GM12878 (cell line): ENCODE measurements around the gene SPRR2E. TPM values are rescaled to one million over a fixed set of nuclear protein-coding genes. Genes with fewer than 3 reads are reported as not detected.

Experiments
- ATAC-seq: fragments of 200-7000 bp; cut with Tn5 transposase; 3 replicates; pipeline ENCODE4 v1.9.1; 2020; ENCODE audit warnings: mild to moderate bottlenecking, moderate library complexity
- BruUV-seq: library from RNA; stranded (reverse); fragments of 400-500 nt; replicated peaks from 2 replicates; lab custom pipeline; 2021; lab: Mats Ljungman, UMichigan
- CTCF ChIA-PET: fragments of 300-600 bp; sonication (Branson Sonifier 250); formaldehyde crosslinking; extraction: SDS; loops from one replicate; lab custom pipeline; 2021; ENCODE audit warnings: inconsistent platforms; lab: Yijun Ruan, JAX
- POLR2A ChIA-PET: fragments of 350-600 bp; formaldehyde crosslinking; extraction: SDS; loops from one replicate; lab custom pipeline; 2021; ENCODE audit warnings: inconsistent platforms; lab: Charles Lee
- RAD21 ChIA-PET: fragments of 300-600 bp; sonication (Branson Sonifier 250); formaldehyde crosslinking; loops from one replicate; lab custom pipeline; 2023; ENCODE audit warnings: antibody characterized with exemption; ENCODE audit not compliant: unreplicated experiment; lab: Charles Lee
- SMC1A ChIA-PET: fragments of 300-600 bp; sonication (Branson Sonifier 250); formaldehyde crosslinking; loops from one replicate; lab custom pipeline; 2023; ENCODE audit not compliant: unreplicated experiment, uncharacterized antibody; lab: Charles Lee
- DNase-seq: peaks from one replicate; pipeline ENCODE4 v3.0.0-alpha.2; 2011; ENCODE audit warnings: low read depth, low spot score
- FAIRE-seq: peaks from 3 replicates; lab custom pipeline; 2011; peaks lifted over from hg19 to GRCh38; lab: Jason Lieb, UNC
- H2AFZ ChIP-seq: 2 replicates; pipeline ENCODE4 v1.6.0; 2011; ENCODE audit warnings: low read depth, low read length, control low read depth; ENCODE audit not compliant: control insufficient read depth
- H3K27ac ChIP-seq: 2 replicates; pipeline ENCODE4 v1.5.1; 2011; ENCODE audit warnings: control low read depth; ENCODE audit not compliant: control insufficient read depth, insufficient read depth
- H3K27me3 ChIP-seq, 2 experiments: replicated peaks in 1 of 2; 2 replicates each; pipeline versions ENCODE4 v1.6.0 to v1.6.1; 2011; ENCODE audit warnings: low read length in 1 of 2; ENCODE audit not compliant: control insufficient read depth in 2 of 2, insufficient read depth in 2 of 2
- H3K36me3 ChIP-seq, 2 experiments: 2 replicates each; pipeline ENCODE4 v1.5.1; 2011; ENCODE audit warnings: low read length in 1 of 2; ENCODE audit not compliant: control insufficient read depth in 2 of 2, insufficient read depth in 2 of 2
- H3K4me1 ChIP-seq: 2 replicates; pipeline ENCODE4 v1.6.1; 2011; ENCODE audit warnings: mild to moderate bottlenecking, low read length, moderate library complexity, mixed read lengths; ENCODE audit not compliant: control insufficient read depth, insufficient read depth
- H3K4me2 ChIP-seq: 2 replicates; pipeline ENCODE4 v1.6.0; 2011; ENCODE audit warnings: control low read depth; ENCODE audit not compliant: control insufficient read depth, insufficient read depth
- H3K4me3 ChIP-seq: fragments of 200-600 bp; sonication (generic); 2 replicates; pipeline ENCODE4 v1.5.1; 2016
- H3K79me2 ChIP-seq: 2 replicates; pipeline ENCODE4 v1.6.0; 2011; ENCODE audit warnings: low read length; ENCODE audit not compliant: control insufficient read depth, insufficient read depth
- H3K9ac ChIP-seq: 2 replicates; pipeline ENCODE4 v1.8.0; 2011; ENCODE audit warnings: low read length, control low read depth, mixed read lengths; ENCODE audit not compliant: control insufficient read depth, insufficient read depth
- H3K9me3 ChIP-seq: replicated peaks from 3 replicates; pipeline ENCODE4 v1.5.1; 2011; ENCODE audit warnings: mild to moderate bottlenecking, low read length; ENCODE audit not compliant: control insufficient read depth, insufficient read depth
- H4K20me1 ChIP-seq: 2 replicates; pipeline ENCODE4 v1.6.0; 2011; ENCODE audit not compliant: control insufficient read depth, insufficient read depth
- BACH1 ChIP-seq: fragments of 450-650 bp; IDR thresholded peaks from 2 replicates; pipeline ENCODE4 v1.6.1; 2017; ENCODE audit warnings: mild to moderate bottlenecking, borderline replicate concordance
- CBX5 ChIP-seq: sonication (generic); IDR thresholded peaks from 2 replicates; pipeline ENCODE4 v1.6.1; 2016; ENCODE audit warnings: low read depth, moderate library complexity, mild to moderate bottlenecking, inconsistent platforms
- CEBPB ChIP-seq, 2 experiments: fragments of 150-350 bp in 1 of 2; IDR thresholded peaks; 2 replicates each; pipeline ENCODE4 v1.6.1; 2012 to 2014; ENCODE audit warnings: low read depth in 2 of 2, low read length in 2 of 2, borderline replicate concordance in 1 of 2, inconsistent platforms in 1 of 2
- CREM ChIP-seq: IDR thresholded peaks from 2 replicates; pipeline ENCODE4 v1.6.1; 2014; ENCODE audit warnings: antibody characterized with exemption, low read depth
- EGR1 ChIP-seq, 2 experiments: IDR thresholded peaks; 1 replicate in 1 of 2; 2 replicates in 1 of 2; pipeline ENCODE4 v1.6.1; 2011 to 2012; ENCODE audit warnings: low read depth in 2 of 2, low read length in 2 of 2, borderline replicate concordance in 1 of 2, mild to moderate bottlenecking in 1 of 2, moderate library complexity in 1 of 2
- MEF2A ChIP-seq: IDR thresholded peaks from 2 replicates; pipeline ENCODE4 v1.6.1; 2011; ENCODE audit warnings: low read depth, mild to moderate bottlenecking, low read length, moderate library complexity; ENCODE audit not compliant: insufficient read depth
- MYC ChIP-seq: IDR thresholded peaks from 2 replicates; pipeline ENCODE4 v1.6.1; 2011; ENCODE audit warnings: mild to moderate bottlenecking, low read length, moderate library complexity, inconsistent platforms; ENCODE audit not compliant: insufficient read depth, insufficient replicate concordance, insufficient read length, severe bottlenecking
- NBN ChIP-seq: fragments of 450-650 bp; IDR thresholded peaks from 2 replicates; pipeline ENCODE4 v1.6.1; 2016
- POLR2A ChIP-seq: IDR thresholded peaks from 2 replicates; pipeline ENCODE4 v1.6.1; 2011; ENCODE audit warnings: low read depth, mild to moderate bottlenecking, low read length
- POU2F2 ChIP-seq: IDR thresholded peaks from 3 replicates; pipeline ENCODE4 v1.6.1; 2011; ENCODE audit warnings: low read depth, mild to moderate bottlenecking, low read length, borderline replicate concordance
- RAD51 ChIP-seq: fragments of 450-650 bp; IDR thresholded peaks from 2 replicates; pipeline ENCODE4 v1.6.1; 2016; ENCODE audit warnings: moderate library complexity, mild to moderate bottlenecking, inconsistent platforms
- SRF ChIP-seq, 2 experiments: IDR thresholded peaks; 2 replicates each; pipeline ENCODE4 v1.6.1; 2011; ENCODE audit warnings: low read depth in 2 of 2, low read length in 2 of 2, mild to moderate bottlenecking in 1 of 2, moderate library complexity in 1 of 2
- STAT1 ChIP-seq: fragments of 450-650 bp; conservative IDR thresholded peaks from 2 replicates; pipeline ENCODE4 v1.6.1; 2014; ENCODE audit warnings: antibody characterized with exemption, mild to moderate bottlenecking
- TCF3 ChIP-seq: IDR thresholded peaks from 2 replicates; pipeline ENCODE4 v1.6.1; 2012; ENCODE audit warnings: low read depth, mild to moderate bottlenecking, low read length, borderline replicate concordance; ENCODE audit not compliant: insufficient read depth
- WRNIP1 ChIP-seq: IDR thresholded peaks from 2 replicates; pipeline ENCODE4 v1.6.1; 2011; ENCODE audit warnings: low read depth, low read length, improper control_type of control experiment, borderline replicate concordance
- ZNF384 ChIP-seq: IDR thresholded peaks from 2 replicates; pipeline ENCODE4 v1.6.1; 2012; ENCODE audit warnings: low read depth, mild to moderate bottlenecking, low read length, improper control_type of control experiment, borderline replicate concordance
- WGBS: methylation state at CpG from one replicate; pipeline ENCODE4 v1.1.6; 2016; ENCODE audit warnings: low lambda C conversion rate; ENCODE audit not compliant: insufficient replicate concordance, insufficient coverage; ENCODE audit errors: missing lambda C conversion rate; 5-methylcytosine and 5-hydroxymethylcytosine counted together
- in situ Hi-C: fragments of 300-500 bp; cut with MboI; formaldehyde crosslinking; loops from 9 replicates; pipeline ENCODE4 v1.14.3; 2018; ENCODE audit warnings: mixed read lengths
- intact Hi-C: fragments of 100-400 bp; cut with micrococcal nuclease; formaldehyde crosslinking; loops from one replicate; pipeline ENCODE4 v1.14.2; 2022; ENCODE audit not compliant: unreplicated experiment
- polyA plus RNA-seq, 11 experiments: library from polyadenylated mRNA; depleted of rRNA in 4 of 11; unstranded in 6 of 11; stranded (reverse) in 5 of 11; fragments of >200 nt; fragmentation: Nextera tagmentation in 4 of 11; fragmentation: Illumina TruSeq in 1 of 11; extraction: Ambion mirVana in 4 of 11; extraction: Trizol in 1 of 11; gene quantifications; 1 replicate in 1 of 11; 2 replicates in 10 of 11; pipeline versions ENCODE4 v1.2.1 to v1.2.3, GENCODE V29; 2011 to 2016; ENCODE audit warnings: inconsistent platforms in 2 of 11, missing spikeins in 2 of 11, low read depth in 1 of 11
- total RNA-seq, 4 experiments: library from RNA; depleted of rRNA in 3 of 4; stranded (reverse); fragments of >200 nt in 3 of 4; fragmentation: Illumina TruSeq in 1 of 4; extraction: Trizol in 1 of 4; gene quantifications; 2 replicates each; pipeline versions ENCODE4 v1.2.1 to v1.2.3, GENCODE V29; 2013 to 2021

Gene SPRR2E
- total and polyA plus RNA-seq, 10 of the 15 experiments (the other 5 are each of a cell fraction or from before 2014, with no cell fraction given): not detected

GRCh38 chr1:153072806-153073726, 21.3 kb downstream of the SPRR2E start:
- 10% methylated on average over 5 of the region's 5 CpGs for WGBS
- intact Hi-C loops (no loop called here), in situ Hi-C loops (no loop called here)
- Histone ChIP-seq H3K4me3 (no peak overlapping the region), H3K79me2 (no peaks in the 10 kb centered on the region), H4K20me1 (no peaks in the 10 kb centered on the region), H3K27ac (no peak overlapping the region), H3K4me2 (no peak overlapping the region), H3K4me1 (no peaks in the 10 kb centered on the region), H3K9ac (no peak overlapping the region), H2AFZ (no peak overlapping the region), H3K27me3 (no peaks in the 10 kb centered on the region), H3K36me3 (no peaks in the 10 kb centered on the region), H3K9me3 (no peaks in the 10 kb centered on the region)
- DNase-seq: no peak
- no TSS peak for BruUV-seq
- ChIA-PET SMC1A (no interaction called here), RAD21 (no interaction called here), POLR2A (no interaction called here), CTCF (no interaction called here)
- TF ChIP-seq ZNF384 (no peak), STAT1 (no peak), CEBPB (IDR thresholded peaks at IDR 0.05; ENCODE audit: borderline replicate concordance in 1 of 2, low read depth in 2 of 2, low read length in 2 of 2) (no peak), CBX5 (no peak), MYC (no peak), CREM (no peak), SRF (IDR thresholded peaks at IDR 0.05; ENCODE audit: low read depth in 2 of 2, low read length in 2 of 2) (no peak), MEF2A (no peak), EGR1 (IDR thresholded peaks at IDR 0.05; ENCODE audit: borderline replicate concordance in 1 of 2, low read depth in 2 of 2, low read length in 2 of 2) (no peak), TCF3 (no peak), RAD51 (no peak), BACH1 (no peak), POU2F2 (no peak), NBN (no peak), WRNIP1 (no peak), POLR2A (no peak)
- no peak for ATAC-seq
- no peak for FAIRE-seq
